MCF 10A (cell line): ENCODE data around the gene CYSTM1. TPM values are rescaled to one million over a fixed set of nuclear protein-coding genes. Genes with fewer than 3 reads are reported as not detected.

Experiments
- BruUV-seq: library from RNA; stranded (reverse); fragments of 400-500 nt; replicated peaks from 2 replicates; lab custom pipeline; 2021; lab: Mats Ljungman, UMichigan
- CTCF ChIA-PET: fragments of 300-600 bp; sonication (Branson Sonifier 250); formaldehyde crosslinking; extraction: SDS; loops from one replicate; lab custom pipeline; 2021; ENCODE audit warnings: antibody characterized with exemption, inconsistent platforms; lab: Yijun Ruan, JAX
- POLR2A ChIA-PET: fragments of 300-600, 350-650 bp; sonication (Branson Sonifier 250); formaldehyde crosslinking; extraction: SDS; loops from one replicate; lab custom pipeline; 2020; ENCODE audit warnings: antibody characterized with exemption, inconsistent platforms; lab: Yijun Ruan, JAX
- DNase-seq: peaks from one replicate; pipeline ENCODE4 v3.0.0-alpha.2; 2018; ENCODE audit not compliant: unreplicated experiment
- H3K27ac Mint-ChIP-seq: one replicate; pipeline ENCODE4 v1.8.0; 2022; ENCODE audit warnings: mild to moderate bottlenecking, low read depth, mixed read lengths; ENCODE audit not compliant: unreplicated experiment
- H3K27me3 Mint-ChIP-seq: one replicate; pipeline ENCODE4 v1.8.0; 2022; ENCODE audit warnings: mixed read lengths; ENCODE audit not compliant: insufficient read depth, unreplicated experiment
- H3K36me3 Mint-ChIP-seq: one replicate; pipeline ENCODE4 v1.8.0; 2022; ENCODE audit warnings: mild to moderate bottlenecking, moderate library complexity, mixed read lengths; ENCODE audit not compliant: insufficient read depth, unreplicated experiment
- H3K4me1 Mint-ChIP-seq: one replicate; pipeline ENCODE4 v1.8.0; 2022; ENCODE audit warnings: mixed read lengths; ENCODE audit not compliant: insufficient read depth, unreplicated experiment
- H3K4me3 Mint-ChIP-seq: one replicate; pipeline ENCODE4 v1.8.0; 2022; ENCODE audit warnings: mild to moderate bottlenecking, moderate library complexity, mixed read lengths; ENCODE audit not compliant: unreplicated experiment
- H3K9me3 Mint-ChIP-seq: one replicate; pipeline ENCODE4 v1.8.0; 2022; ENCODE audit warnings: mixed read lengths; ENCODE audit not compliant: unreplicated experiment
- CTCF ChIP-seq: fragments of 200-600 bp; IDR thresholded peaks from one replicate; pipeline ENCODE4 v1.8.0; 2022; ENCODE audit warnings: antibody characterized with exemption, mild to moderate bottlenecking; ENCODE audit not compliant: unreplicated experiment
- intact Hi-C: fragments of 100-400 bp; cut with micrococcal nuclease; formaldehyde crosslinking; loops from 2 replicates; pipeline ENCODE4 v1.14.1; 2022
- total RNA-seq: library from RNA; stranded (reverse); gene quantifications from 2 replicates; pipeline ENCODE4 v1.2.3, GENCODE V29; 2022

Gene CYSTM1
- total RNA-seq, 1 experiment from 2014 or later = 59.4 TPM

- Mint-ChIP-seq H3K27ac (no peak overlapping the region), H3K27me3 (no peaks in the 10 kb centered on the region), H3K36me3 (no peaks in the 10 kb centered on the region), H3K9me3 (no peaks in the 10 kb centered on the region), H3K4me3 (no peak overlapping the region), H3K4me1 (peaks cover 22% of the 10 kb centered on the region)
- POLR2A ChIA-PET = interaction anchor here (1.2 to 4.1 kb wide), 4 partner anchors 9 to 68 kb away, joined by 3 to 18 read pairs (median 5); partner anchors contain the start of gene PURA
- BruUV-seq = no TSS peak
- TF ChIP-seq CTCF = no peak
- intact Hi-C loops = loop anchor here (1.0 to 2.0 kb wide), 2 partner anchors 29 to 70 kb away; partner anchors contain the start of gene PURA
- CTCF ChIA-PET = interaction anchor here (0.6 to 6.6 kb wide), 22 partner anchors 8 to 807 kb away, joined by 3 to 109 read pairs (median 3); partner anchors contain the start of gene PURA
- no peak for DNase-seq
Measured at GRCh38 chr5:140143521-140144258, 31.3 kb upstream of the CYSTM1 start.

- H3K36me3 Mint-ChIP-seq = no peaks in the 10 kb centered on the region
- no peak for DNase-seq
- H3K9me3 Mint-ChIP-seq = no peaks in the 10 kb centered on the region
- no TSS peak for BruUV-seq
- no peak overlapping the region for H3K4me3 Mint-ChIP-seq
- intact Hi-C loops = loop anchor here (2.0 kb wide), 1 partner anchor 30 kb away; the partner anchor contains the start of gene PURA
- no peaks in the 10 kb centered on the region for H3K27me3 Mint-ChIP-seq
- CTCF ChIA-PET = interaction anchor here (0.6 to 6.6 kb wide), 18 partner anchors 11 to 228 kb away, joined by 3 to 109 read pairs (median 6); partner anchors contain the start of gene PURA
- POLR2A ChIA-PET = interaction anchor here (1.1 to 1.2 kb wide), 4 partner anchors 31 to 73 kb away, joined by 3 to 5 read pairs (median 4); no protein-coding TSS in a partner anchor
- H3K4me1 Mint-ChIP-seq = peaks cover 18% of the 10 kb centered on the region
- no peak for TF ChIP-seq CTCF
- H3K27ac Mint-ChIP-seq = no peak overlapping the region
Measured at GRCh38 chr5:140145256-140145655, 29.7 kb upstream of the CYSTM1 start.

DNA sequence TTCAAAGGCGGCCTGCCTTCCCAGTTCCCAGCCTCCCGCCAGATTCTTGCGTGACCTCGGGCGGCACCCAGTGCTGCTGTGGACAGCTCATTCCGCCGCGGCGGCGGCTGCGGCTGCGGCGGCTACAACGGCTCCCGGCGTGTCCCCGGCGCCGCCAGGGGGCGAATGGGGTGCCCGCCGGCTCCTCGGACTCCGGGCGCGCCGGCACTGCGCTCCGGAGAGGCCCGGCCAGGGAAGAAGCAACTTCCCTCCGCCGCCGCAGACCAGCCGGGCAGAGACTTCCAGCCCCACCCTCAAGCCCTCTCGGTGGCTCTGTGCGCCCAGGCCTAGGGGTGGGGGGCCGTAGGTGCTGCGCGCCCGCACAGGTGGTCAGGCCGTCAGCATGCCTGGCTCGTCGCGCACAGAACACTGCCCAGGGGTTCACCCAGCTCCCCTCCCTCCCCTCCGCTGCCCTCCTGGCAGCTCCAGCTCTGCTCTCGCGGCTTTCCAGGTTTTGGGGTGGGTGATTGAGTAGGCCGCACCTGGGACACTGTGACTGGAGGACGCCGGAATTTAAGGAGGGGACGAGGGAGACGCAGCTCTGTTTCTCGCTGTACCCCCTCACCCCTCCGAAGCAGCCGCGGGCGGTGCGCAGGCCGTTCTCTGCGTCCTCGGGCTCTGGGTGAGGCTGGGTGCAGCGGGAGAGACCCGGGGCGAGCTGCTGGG, 29.0 kb upstream of the CYSTM1 start:
- Mint-ChIP-seq H3K27me3 (no peaks in the 10 kb centered on the region), H3K9me3 (no peaks in the 10 kb centered on the region), H3K27ac (no peak overlapping the region), H3K4me1 (peaks cover 11% of the 10 kb centered on the region), H3K4me3 (no peak overlapping the region), H3K36me3 (no peaks in the 10 kb centered on the region)
- CTCF ChIA-PET = interaction anchor here (0.5 to 6.6 kb wide), 19 partner anchors 8 to 202 kb away, joined by 3 to 109 read pairs (median 5); partner anchors contain the start of gene PURA
- intact Hi-C loops = loop anchor here (2.0 kb wide), 1 partner anchor 31 kb away; the partner anchor contains the start of gene PURA
- no TSS peak for BruUV-seq
- peak; percentile 39 for DNase-seq
- peak; percentile 44 for TF ChIP-seq CTCF
- POLR2A ChIA-PET = interaction anchor here (0.6 to 1.5 kb wide), 4 partner anchors 31 to 201 kb away, joined by 3 to 7 read pairs (median 4); partner anchors contain the start of gene PURA
